HL-60/S4 treated with phorbol 12-myristate 13-acetate at 8.2 ng/mL for 4 days and 3 days (cell line): ENCODE results near the gene SIPA1.

Source experiments
- in situ Hi-C: fragments of 300-500 bp; cut with MboI; formaldehyde crosslinking; loops from 2 replicates; pipeline ENCODE4 v1.15.0; 2022; ENCODE audit warnings: low sequenced_read_pairs

The SIPA1 gene

GRCh38 chr11:65642014-65642671 lies 4.2 kb downstream of the SIPA1 start:
- in situ Hi-C loops, result no loop called here

GRCh38 chr11:65643971-65644370 lies 6.1 kb downstream of the SIPA1 start:
- in situ Hi-C loops, result no loop called here

GRCh38 chr11:65644837-65645236 lies 6.9 kb downstream of the SIPA1 start:
- in situ Hi-C loops, result no loop called here

- in situ Hi-C loops, result no loop called here
Measured at GRCh38 chr11:65645710-65646109, 7.8 kb downstream of the SIPA1 start.

- in situ Hi-C loops, result no loop called here
Measured at GRCh38 chr11:65646288-65646957, 8.5 kb downstream of the SIPA1 start.

- in situ Hi-C loops, result no loop called here
Measured at GRCh38 chr11:65646958-65647701, 9.2 kb downstream of the SIPA1 start.

- in situ Hi-C loops, result no loop called here
Measured at GRCh38 chr11:65648997-65649493, 11.1 kb downstream of the SIPA1 start.

- in situ Hi-C loops, result no loop called here
Measured at GRCh38 chr11:65649656-65650546, 12.0 kb downstream of the SIPA1 start.

- in situ Hi-C loops, result no loop called here
Measured at GRCh38 chr11:65650547-65651338, 12.8 kb downstream of the SIPA1 start.

GRCh38 chr11:65651339-65651588 lies 13.4 kb downstream of the SIPA1 start:
- in situ Hi-C loops, result no loop called here

- in situ Hi-C loops, result no loop called here
Measured at GRCh38 chr11:65651589-65652510, 13.9 kb downstream of the SIPA1 start.

GRCh38 chr11:65652511-65653228 lies 14.8 kb downstream of the SIPA1 start:
- in situ Hi-C loops, result no loop called here

GRCh38 chr11:65653229-65654225 lies 15.6 kb downstream of the SIPA1 start:
- in situ Hi-C loops, result no loop called here

GRCh38 chr11:65654375-65655349 lies 16.8 kb downstream of the SIPA1 start:
- in situ Hi-C loops, result no loop called here

- in situ Hi-C loops, result no loop called here
Measured at GRCh38 chr11:65655570-65656332, 17.9 kb downstream of the SIPA1 start.
